GM18909 (cell line): ENCODE measurements around the gene VAV1.

ENCODE experiments used
- ATAC-seq: cut with Tn5 transposase; IDR thresholded peaks from one replicate; pipeline ENCODE4 v1.9.1; 2021; ENCODE audit warnings: mild to moderate bottlenecking; ENCODE audit not compliant: unreplicated experiment, poor library complexity

Gene VAV1

DNA sequence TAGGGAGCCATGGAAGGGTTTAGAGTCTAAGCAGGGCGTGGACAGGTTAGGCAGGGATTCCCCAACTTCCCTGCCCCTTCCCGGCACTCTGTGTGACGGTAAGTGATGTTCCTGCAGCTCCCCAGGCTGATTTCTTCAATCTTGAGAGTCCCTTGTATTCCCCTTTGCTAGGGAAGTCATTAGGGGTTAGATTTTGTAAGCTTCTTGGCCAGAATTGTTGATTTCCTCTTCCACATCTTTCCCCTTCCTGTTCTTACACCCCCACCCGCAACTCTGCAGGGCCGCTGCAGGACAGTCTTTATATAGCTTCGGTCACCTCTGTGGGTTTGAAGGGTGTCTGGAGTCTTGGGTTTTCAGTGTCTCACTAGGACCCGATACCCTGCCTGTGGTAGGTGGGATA lies 104.2 kb downstream of the VAV1 start:
- no peak for ATAC-seq

DNA sequence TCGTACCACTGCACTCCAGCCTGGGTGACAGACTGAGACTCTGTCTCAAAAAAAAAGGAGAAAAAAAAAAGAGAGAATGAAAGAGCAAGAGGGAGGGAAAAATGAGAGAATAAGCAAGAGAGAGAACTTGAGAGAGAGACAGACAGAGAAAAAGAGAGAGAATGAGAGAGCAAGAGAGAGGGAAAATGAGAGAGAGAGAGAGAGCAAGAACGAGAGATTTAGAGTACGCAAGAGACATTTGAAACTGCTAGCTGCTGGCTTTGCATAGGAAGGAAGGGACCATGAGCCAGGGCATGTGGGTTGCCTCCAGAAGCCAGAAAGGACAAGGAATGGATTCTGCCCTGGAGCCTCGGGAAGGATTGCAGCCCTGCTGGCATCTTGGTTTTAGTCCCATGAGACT lies 105.3 kb downstream of the VAV1 start:
- no peak for ATAC-seq

DNA sequence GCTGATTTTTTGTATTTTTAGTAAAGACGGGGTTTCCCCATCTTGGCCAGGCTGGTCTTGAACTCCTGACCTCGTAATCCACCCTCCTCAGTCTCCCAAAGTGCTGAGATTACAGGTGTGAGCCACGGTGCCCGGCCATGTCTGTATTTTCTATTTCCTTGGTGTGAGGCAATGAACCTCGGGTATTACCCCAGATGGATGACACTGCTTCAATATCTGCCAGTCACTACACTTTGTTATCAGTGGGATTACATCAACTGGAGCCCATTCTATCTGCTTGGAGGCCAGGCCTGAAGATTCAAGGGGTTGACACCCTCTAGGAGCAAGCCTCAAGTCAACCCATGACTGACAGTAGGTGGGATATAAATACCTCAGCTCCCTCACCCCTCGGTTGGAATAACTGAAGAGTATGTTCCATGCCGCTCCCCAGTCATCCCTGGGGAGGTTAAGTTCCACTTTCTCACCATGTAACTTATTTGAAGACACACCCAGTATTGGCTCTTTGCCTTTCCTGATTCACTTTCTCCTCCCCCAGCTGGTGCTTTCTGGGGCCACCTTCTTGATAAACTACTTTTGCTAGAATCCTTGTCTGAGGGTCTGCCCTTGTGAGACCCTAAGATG lies 113.9 kb downstream of the VAV1 start:
- no peak for ATAC-seq

DNA sequence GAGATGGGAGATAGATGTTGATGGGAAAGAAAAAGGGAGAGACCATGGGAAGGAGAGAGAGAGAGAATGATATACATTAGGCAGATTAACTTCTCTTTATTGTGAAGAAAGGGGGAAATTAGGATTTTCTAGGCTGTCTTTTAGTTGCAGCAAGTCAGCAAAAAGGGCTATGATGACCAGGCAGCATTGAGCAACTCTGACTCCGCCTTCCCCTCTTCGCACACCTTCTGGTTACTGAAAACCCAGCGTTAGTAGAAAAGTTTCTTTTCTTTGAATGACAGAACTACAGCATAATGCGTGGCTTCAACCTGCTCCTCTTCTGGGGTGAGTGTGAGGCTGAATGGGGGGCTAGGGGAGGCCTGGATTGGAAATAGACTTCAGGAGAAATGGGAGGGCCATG lies 114.8 kb downstream of the VAV1 start, which contains the start of gene ADGRE1:
TSS of gene ADGRE1 (plus strand) at position 264 of the 400 bp plus-strand sequence. CDS start at position 294, 30 bp downstream.
- no peak for ATAC-seq

GRCh38 chr19:6888967-6889366 lies 116.5 kb downstream of the VAV1 start:
- no peak for ATAC-seq

DNA sequence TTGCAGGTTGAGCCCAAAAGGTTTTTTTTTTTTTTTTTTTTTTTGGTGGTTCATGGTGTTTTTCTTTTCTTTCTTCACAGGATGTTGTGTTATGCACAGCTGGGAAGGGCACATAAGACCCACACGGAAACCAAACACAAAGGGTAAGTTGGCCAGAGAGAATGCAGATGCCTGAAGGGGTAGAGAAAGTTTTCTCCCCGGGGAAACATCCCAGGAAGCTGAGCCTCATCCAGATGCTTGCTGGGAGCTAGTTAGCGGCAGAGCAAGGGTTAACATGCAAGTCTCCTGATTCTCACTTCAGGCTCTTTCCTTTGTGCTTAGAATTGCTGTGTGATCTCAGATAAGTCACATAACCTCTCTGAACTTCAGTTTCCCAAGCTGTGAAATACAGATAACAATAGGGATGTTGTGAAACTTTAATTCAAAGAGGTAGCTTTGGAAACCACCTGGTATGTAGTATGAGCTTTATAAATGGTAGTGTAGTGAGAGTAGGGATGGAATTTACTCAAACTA lies 117.9 kb downstream of the VAV1 start:
- no peak for ATAC-seq

DNA sequence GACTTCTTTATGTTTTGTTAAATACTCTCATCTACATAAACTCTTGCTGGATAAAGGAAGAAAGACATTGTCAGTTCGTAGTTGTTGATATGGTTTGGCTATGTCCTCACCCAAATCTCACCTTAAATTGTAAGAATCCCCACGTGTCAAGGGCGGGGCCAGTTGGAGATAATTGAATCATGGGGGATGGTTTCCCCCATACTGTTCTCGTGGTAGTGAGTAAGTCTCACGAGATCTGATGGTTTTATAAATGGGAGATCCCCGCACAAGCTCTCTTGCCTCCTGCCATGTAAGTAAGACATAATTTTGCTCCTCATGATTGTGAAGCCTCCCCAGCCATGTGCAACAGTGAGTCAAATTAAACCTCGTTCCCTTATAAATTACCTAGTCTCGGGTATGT lies 118.4 kb downstream of the VAV1 start:
- ATAC-seq, result no peak

DNA sequence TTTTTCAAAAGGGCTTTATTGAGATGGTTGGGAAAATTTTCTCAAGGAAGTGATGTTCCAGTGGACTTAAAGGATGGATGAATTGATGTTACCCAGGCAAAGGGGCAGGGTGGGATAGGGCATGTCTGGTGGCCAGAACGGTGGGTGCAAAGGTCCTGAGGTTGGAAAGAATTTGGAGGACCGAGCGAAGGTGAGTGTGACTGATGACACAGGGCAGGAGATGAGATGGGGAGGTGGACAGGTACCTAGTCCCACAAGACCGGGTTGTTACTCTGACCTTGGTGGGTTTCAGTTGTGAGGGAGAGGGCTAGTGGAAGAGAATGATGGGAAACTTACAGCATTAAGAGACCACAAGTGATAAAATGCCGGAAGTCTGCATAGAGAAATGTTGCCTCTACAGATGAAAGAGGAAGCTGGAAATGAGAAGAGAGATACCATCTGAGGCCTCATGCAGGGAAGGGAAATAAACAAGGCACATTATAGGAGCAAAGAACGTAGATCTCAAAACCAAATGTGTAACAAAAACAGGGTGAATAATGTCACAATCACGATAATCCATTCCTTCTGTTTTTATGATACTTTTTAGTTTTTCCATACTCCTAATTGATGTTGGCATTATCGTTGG lies 119.4 kb downstream of the VAV1 start:
- ATAC-seq, result no peak

DNA sequence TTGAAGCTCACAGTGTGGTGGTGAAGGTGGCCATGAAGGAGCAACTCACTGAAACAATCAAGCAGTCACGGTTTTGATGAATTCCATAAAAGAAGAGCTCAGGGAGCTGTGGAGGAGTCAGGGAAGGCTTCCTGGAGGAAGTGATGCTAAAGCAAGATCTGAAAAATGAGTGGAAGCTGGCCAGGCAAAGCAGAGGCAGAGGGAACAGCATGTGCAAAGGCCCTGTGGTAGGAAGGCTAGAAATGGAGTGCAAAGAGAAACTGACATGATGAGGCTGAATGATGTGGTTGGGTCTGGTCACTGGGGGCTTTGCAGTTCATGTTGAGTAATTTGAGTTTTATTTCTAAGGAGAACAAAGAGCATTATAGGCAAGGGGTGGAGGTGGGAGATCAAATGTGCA lies 121.8 kb downstream of the VAV1 start:
- ATAC-seq, result no peak

GRCh38 chr19:6903446-6903845 lies 130.9 kb downstream of the VAV1 start:
- ATAC-seq, result no peak

- no peak for ATAC-seq
Measured at GRCh38 chr19:6906559-6907060, 134.1 kb downstream of the VAV1 start.
